GM21447 (cell line): Measurements from ENCODE around the gene FBXL2.
"Not testable (repeated sequence)": the region's sequence is repeated elsewhere in the genome, so short reads cannot be mapped to it uniquely, and the experiment has no call there.

Experiments used
- ATAC-seq: cut with Tn5 transposase; IDR thresholded peaks from one replicate; pipeline ENCODE4 v1.9.1; 2021; ENCODE audit not compliant: unreplicated experiment

The FBXL2 gene

DNA sequence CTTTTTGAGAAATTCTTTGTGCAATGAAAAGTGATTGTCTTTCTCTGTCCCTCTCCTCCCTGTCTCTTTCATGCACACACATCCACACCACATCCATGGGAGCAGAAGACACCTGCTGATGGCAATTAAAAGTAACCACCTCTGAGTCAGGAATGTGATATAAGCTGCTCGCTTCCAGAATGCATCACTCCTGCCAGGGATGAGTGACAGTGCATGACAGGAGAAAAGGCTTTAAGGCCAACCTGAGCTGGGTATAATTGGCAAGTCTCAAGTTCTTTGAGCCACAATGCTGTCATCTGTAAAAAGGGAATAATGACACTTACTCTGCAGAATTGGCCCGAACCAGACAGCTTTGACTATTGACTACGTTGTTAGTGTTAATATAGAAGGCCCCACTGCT lies 103.4 kb downstream of the FBXL2 start:
- ATAC-seq: no peak

GRCh38 chr3:33383951-33384350 lies 106.7 kb downstream of the FBXL2 start:
- no peak for ATAC-seq

DNA sequence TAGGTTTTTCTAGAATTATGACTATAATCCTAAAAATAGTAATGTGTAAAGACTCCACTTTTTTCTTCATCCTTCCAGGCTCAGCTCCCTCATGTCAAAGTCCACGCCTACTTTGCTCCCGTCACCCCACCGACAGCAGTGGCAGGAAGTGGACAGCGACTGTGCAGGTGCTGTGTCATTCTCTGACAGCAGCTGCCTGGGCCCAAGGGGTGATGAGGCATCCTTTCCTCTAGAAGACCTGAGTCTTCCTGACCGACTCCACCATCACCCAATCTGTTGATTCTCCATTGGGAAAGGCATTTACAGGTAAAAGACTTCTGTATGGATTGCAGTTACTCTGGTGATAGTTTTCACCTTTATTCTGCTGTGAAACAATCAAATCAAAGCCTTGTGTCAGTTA lies 108.2 kb downstream of the FBXL2 start:
- ATAC-seq: no peak

- no peak for ATAC-seq
Measured at GRCh38 chr3:33386631-33387030, 109.4 kb downstream of the FBXL2 start.

DNA sequence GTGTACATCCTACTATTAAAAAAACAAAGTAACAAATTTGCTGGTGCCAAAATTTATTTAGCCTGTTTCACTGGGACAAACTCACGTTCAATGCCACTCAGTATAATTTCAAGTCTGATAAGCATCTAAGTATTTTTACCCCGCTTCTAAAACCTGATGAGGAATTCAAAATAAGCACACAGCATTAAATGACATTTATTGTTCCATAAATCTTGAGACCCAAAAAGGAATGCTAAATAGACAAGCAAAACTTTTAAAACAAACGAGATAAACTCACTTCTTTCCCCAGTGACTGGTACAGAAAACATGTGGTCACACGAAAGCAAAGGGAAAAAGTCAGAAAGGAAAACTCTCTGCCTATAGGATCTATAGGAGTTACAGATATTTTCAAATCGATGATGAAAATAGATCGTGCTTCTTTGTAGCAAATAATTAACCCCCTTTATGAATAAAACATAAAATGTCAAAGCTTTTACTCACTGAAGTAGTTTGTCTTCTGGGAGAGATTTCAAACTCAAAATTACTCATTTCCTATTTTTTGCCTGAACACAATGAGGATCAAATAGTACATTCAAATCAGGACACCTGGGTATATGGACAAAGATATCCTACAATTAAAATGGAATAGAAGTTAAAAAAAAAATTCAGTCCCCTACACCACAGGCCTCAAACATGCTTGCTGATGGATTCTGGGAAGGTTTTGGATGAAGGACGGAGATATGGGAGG lies 111.3 kb downstream of the FBXL2 start:
- no peak for ATAC-seq

- ATAC-seq: no peak
Measured at GRCh38 chr3:33389908-33390307, 112.7 kb downstream of the FBXL2 start.

GRCh38 chr3:33391255-33391995 lies 114.2 kb downstream of the FBXL2 start:
- ATAC-seq: no peak

DNA sequence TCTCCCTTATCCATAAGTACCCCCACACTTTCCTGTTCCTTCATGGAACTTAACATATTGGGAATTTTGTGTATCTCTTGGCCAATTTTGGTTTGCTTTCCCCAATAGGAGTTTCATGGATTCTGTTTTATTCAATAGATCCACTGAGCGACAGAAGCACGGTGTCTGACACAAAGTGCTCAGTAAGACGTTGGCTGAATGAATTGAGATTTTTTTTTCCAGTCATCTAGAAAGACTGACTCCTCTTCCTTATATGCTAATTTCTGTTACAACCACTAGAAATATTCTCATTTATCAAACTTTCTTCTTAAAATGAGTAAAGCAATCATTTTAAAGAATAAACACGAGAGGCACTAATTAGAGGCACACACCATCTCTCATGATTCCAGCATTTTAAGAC lies 114.9 kb downstream of the FBXL2 start:
- no peak for ATAC-seq

- no peak for ATAC-seq
Measured at GRCh38 chr3:33392703-33393125, 115.5 kb downstream of the FBXL2 start.

DNA sequence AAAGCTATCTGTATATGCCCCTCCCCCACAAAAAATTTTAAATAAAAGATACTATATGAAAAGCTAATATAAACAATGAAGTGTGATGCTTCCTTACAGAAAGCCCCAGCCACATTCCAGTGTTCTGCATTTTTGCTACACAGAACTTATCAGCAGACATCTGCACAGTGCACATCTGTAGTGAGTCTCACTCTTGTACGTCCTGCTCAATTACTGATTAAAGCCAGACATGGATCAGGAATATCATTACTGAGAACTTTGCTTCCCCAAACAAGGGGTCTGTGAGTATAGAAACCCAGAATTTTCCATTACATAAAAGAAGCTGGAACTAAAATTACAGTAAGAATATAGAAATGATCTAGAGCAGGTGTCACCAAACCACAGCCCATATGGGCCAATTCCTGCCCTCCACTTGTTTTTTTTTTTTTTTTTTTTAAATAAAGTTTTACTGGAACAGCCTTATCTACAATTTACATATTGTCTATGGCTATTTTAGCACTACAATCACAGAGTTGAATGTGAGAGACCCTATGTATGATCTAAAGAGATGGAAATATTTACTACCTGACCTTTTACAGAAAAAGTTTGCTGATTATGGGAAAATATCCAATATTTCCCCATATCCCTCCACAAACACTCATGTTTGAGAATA lies 117.3 kb downstream of the FBXL2 start:
- no peak for ATAC-seq

DNA sequence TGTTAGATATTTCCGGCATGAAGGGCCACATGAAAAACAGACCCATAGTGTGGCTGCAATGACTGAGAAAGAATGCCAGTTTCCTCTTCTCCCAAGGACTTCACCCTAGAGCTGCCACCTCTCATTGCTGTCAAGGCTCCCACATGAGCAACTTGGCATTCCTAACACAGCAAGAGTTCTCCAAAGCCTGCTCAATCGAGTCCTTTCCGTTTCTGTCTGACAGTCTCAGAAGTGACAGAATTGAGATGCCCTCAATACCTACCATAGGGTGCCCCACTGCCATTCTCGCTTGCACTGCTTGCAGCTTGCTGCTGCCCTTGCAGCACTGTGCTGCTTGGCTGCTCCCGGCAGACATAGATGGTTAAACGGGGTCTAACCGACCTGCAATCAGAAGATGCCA lies 118.7 kb downstream of the FBXL2 start:
- no peak for ATAC-seq

DNA sequence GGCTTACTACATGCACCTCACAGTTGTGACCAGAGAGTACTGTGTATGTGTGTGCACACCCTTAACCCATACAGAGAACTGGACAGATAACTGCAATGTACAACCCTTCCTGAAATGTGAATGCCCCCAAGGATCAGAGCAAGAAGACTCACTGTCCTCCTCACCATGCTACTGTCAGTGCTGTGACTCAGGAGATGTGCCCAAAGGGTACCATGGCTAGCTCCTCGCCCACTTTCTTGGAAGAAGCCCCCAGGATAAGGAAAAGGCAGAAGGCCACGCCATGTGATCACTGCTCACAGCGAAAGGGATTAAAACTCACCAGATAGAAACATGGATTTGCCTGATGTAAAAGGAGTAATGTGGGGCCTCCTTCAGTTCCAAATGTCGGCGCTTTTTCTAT lies 121.2 kb downstream of the FBXL2 start:
- no peak for ATAC-seq

GRCh38 chr3:33401781-33402180 lies 124.5 kb downstream of the FBXL2 start:
- ATAC-seq: no peak

DNA sequence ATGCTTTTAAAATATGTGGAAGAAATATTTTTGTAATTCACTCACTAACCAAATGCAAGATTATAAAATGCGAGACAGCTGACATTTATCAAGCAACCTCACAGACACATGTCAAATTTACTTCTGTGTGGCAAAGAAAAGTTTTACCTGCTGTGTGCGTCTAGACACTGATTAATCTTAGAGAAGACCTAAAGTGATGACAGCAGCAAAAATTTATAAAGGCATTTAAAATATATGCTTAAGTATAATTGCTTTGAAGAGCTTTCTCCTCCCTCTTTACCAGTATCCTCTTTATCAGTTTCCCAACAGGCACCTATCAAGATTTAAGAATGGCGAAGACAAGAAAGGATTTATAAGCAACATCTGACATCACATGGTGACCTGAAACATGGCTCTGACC lies 125.7 kb downstream of the FBXL2 start:
- ATAC-seq: no peak

DNA sequence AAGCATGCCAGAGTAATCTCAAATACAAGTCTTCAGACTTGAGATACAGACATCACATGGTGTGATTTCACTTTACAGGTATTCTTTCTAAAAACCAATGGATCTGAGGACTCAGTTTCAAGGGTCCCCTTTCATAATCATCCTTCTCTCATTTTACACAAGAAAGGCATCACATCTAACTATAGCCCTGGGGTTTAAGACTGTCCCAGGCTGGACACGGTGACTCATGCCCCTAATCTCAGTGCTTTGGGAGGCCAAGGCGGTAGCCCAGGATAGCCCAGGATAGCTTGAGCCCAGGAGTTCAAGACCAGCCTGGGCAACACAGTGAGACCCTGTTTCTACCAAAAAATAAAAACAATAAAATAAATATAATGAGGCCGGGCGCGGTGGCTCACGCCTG lies 126.5 kb downstream of the FBXL2 start:
- ATAC-seq: no peak

DNA sequence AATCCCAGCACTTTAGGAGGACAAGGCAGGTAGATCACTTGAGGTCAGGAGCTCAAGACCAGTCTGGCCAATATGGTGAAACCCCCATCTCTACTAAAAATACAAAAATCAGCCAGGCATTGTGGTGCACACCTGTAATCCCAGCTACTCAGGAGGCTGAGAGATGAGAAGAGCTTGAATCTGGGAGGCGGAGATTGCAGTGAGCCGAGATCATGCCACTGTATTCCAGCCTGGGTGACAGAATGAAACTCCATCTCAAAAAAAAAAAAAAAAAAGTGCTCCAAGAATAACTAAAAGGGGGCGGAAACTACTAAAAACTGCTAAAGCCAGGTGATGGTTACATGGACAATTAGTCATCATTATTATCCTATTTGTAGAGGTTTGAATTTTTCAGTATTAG lies 133.6 kb downstream of the FBXL2 start:
- not testable (repeated sequence) for ATAC-seq

DNA sequence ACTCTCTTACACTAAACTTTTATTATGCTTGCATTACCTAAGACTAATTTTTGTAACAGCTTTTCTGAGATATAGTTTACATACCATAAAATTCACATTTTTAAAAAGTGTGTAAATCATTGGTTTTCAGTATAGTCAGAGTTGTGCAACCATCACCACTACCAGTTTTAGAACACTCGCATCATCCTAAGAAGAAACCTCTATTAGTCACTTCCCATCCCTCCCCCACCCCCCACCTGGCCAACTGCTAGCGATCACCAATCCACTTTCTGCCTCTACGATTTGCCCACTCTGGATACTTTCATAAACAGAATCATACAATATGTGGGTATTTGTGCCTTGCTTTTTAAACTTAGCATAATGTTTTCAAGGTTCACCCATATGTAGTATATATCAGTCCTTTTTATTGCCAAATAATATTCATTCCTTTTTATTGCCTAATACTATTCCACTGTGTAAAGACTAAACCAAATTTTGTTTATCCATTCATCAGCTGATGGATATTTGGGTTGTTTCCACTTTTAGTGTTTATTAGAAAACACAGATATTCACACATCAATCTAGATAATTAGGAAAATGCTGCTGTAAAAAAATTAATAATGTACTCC lies 139.9 kb downstream of the FBXL2 start:
- no peak for ATAC-seq

DNA sequence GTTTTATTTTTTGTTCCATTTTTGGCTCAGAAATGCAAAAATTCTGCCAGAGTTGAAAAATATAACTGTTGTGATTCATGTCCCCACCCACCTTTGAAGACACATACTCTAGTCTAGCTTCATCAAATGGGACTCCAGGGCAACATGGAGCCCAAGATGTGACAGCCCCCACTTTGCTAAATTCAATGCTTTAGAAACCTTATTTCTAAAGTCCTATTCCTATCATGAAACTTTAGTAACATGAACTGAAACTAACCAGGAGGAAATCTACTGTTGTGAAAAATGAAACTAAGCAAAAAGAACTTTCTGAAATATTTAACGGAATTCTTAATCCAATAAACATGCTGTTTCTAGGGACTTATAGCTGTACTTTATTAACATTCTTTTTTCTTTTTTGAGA lies 142.7 kb downstream of the FBXL2 start:
- ATAC-seq: peak; percentile 65

- ATAC-seq: no peak
Measured at GRCh38 chr3:33420966-33421365, 143.7 kb downstream of the FBXL2 start.

DNA sequence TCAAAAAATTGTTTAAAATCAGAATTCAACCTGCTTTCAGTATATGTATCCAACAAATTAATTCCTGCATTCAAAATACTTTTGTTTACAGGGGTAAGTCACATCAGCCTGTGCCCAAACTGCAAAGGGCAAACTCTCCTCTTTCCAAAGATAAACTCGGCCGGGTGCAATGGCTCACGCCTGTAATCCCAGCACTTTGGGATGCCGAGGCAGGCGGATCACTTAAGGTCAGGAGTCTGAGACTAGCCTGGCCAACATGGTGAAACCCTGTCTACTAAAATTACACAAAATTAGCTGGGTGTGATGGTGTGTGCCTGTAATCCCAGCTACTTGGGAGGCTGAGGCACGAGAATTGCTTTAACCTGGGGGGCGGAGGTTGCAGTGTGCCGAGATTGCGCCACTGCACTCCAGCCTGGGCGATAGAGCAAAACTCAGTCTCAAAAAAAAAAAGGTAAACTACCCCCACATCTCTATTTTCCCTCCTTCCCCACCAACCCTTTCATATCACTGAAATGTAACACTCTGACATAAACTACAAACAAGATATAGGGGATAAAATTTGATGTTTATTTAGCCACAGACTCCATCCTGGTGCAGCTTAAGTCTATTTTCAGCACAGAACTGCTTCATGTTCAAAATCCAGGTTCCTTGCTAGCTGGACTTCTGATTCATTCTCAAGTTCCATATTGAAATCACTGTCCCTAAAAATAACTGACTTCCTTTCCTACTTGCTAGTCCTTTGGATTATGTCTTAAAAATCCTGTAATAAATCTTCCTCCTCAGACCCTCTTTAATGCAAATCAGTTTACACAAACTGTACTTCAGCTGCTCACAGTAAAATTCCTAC lies 147.6 kb downstream of the FBXL2 start:
- ATAC-seq: no peak

GRCh38 chr3:33425453-33425852 lies 148.2 kb downstream of the FBXL2 start:
- ATAC-seq: no peak
